ENCODE results near the gene UBE2E3. TPM values are rescaled to one million over a fixed set of nuclear protein-coding genes. Genes with fewer than 3 reads are reported as not detected.

The UBE2E3 gene
- total RNA-seq, 1 experiment from 2014 or later: 76.3 TPM

DNA sequence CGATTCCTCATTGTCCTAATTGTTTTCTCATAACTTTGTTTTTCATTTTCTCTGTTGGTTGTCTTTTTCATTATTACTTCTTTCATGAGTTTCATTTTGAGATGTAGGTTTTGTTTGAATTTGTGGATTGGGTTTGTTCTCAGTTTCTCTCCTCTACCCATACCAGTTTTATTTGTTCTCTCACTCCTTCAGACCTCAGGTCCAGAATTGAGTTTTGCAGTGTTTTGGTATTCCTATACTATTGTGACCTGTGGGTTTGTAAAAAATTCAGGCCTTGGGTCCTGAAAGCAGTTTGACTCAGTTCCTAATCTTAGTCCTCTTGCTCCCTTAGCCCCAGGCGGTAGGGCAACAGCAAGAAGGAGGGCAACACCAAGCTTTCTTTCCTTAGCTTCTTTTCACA lies 28.3 kb upstream of the UBE2E3 start:
- TF ChIP-seq, protein P1, sequence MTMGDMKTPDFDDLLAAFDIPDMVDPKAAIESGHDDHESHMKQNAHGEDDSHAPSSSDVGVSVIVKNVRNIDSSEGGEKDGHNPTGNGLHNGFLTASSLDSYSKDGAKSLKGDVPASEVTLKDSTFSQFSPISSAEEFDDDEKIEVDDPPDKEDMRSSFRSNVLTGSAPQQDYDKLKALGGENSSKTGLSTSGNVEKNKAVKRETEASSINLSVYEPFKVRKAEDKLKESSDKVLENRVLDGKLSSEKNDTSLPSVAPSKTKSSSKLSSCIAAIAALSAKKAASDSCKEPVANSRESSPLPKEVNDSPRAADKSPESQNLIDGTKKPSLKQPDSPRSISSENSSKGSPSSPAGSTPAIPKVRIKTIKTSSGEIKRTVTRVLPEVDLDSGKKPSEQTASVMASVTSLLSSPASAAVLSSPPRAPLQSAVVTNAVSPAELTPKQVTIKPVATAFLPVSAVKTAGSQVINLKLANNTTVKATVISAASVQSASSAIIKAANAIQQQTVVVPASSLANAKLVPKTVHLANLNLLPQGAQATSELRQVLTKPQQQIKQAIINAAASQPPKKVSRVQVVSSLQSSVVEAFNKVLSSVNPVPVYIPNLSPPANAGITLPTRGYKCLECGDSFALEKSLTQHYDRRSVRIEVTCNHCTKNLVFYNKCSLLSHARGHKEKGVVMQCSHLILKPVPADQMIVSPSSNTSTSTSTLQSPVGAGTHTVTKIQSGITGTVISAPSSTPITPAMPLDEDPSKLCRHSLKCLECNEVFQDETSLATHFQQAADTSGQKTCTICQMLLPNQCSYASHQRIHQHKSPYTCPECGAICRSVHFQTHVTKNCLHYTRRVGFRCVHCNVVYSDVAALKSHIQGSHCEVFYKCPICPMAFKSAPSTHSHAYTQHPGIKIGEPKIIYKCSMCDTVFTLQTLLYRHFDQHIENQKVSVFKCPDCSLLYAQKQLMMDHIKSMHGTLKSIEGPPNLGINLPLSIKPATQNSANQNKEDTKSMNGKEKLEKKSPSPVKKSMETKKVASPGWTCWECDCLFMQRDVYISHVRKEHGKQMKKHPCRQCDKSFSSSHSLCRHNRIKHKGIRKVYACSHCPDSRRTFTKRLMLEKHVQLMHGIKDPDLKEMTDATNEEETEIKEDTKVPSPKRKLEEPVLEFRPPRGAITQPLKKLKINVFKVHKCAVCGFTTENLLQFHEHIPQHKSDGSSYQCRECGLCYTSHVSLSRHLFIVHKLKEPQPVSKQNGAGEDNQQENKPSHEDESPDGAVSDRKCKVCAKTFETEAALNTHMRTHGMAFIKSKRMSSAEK (CRISPR knock-in tag; IDR thresholded peaks at IDR 0.05; ENCODE audit: borderline replicate concordance): no peak
- TF ChIP-seq GABPB1 (CRISPR knock-in tag; IDR thresholded peaks at IDR 0.05) (no peak), NR2C2 (CRISPR knock-in tag; IDR thresholded peaks at IDR 0.05) (no peak), TP53 (CRISPR knock-in tag; IDR thresholded peaks at IDR 0.05) (no peak), FOXP1 (CRISPR knock-in tag; IDR thresholded peaks at IDR 0.05; ENCODE audit: borderline replicate concordance) (no peak)
- TF ChIP-seq, protein P2, sequence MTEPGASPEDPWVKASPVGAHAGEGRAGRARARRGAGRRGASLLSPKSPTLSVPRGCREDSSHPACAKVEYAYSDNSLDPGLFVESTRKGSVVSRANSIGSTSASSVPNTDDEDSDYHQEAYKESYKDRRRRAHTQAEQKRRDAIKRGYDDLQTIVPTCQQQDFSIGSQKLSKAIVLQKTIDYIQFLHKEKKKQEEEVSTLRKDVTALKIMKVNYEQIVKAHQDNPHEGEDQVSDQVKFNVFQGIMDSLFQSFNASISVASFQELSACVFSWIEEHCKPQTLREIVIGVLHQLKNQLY (CRISPR knock-in tag; IDR thresholded peaks at IDR 0.05): no peak
- TF ChIP-seq, protein P3, sequence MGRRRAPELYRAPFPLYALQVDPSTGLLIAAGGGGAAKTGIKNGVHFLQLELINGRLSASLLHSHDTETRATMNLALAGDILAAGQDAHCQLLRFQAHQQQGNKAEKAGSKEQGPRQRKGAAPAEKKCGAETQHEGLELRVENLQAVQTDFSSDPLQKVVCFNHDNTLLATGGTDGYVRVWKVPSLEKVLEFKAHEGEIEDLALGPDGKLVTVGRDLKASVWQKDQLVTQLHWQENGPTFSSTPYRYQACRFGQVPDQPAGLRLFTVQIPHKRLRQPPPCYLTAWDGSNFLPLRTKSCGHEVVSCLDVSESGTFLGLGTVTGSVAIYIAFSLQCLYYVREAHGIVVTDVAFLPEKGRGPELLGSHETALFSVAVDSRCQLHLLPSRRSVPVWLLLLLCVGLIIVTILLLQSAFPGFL (CRISPR knock-in tag; IDR thresholded peaks at IDR 0.05; ENCODE audit: borderline replicate concordance): no peak
- Mint-ChIP-seq H3K9me3 (no peaks in the 10 kb centered on the region), H3K27ac (no peak overlapping the region), H3K27me3 (ENCODE audit: low read depth) (no peaks in the 10 kb centered on the region), H3K4me3 (no peak overlapping the region), H3K36me3 (no peaks in the 10 kb centered on the region), H3K4me1 (no peaks in the 10 kb centered on the region)
- no peak for DNase-seq (ENCODE audit: low spot score)
- CTCF ChIA-PET: no interaction called here
- ATAC-seq: no peak
- POLR2A ChIA-PET: no interaction called here

DNA sequence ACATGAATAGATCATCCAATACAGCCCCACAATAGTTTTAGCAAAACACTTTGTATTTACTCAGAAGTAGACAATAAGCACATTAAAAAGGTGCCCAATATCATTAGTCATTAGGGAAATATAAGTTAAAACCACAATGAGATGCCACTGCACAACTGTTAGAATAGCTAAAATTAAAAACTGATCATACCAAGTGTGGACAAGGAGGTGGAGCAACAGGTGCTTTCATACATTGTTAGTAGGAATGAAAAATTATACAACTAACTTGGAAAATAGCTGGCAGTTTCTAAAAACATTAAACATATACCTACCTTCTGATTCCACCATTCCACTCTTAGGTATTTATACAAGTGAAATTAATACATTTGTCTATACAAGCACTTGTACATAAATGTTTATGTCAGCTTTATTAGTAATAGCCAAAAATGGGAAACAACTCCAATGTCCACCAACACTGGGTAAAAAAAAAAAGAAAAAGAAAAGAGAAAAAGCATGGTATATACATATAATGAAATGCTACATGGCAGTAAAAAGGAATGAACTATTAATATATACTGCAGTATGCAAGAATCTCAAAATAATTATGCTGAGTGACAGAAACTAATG lies 27.6 kb upstream of the UBE2E3 start:
- Mint-ChIP-seq H3K4me1 (no peaks in the 10 kb centered on the region), H3K9me3 (no peaks in the 10 kb centered on the region), H3K36me3 (no peaks in the 10 kb centered on the region), H3K27me3 (ENCODE audit: low read depth) (no peaks in the 10 kb centered on the region), H3K27ac (no peak overlapping the region), H3K4me3 (no peak overlapping the region)
- ChIA-PET POLR2A (no interaction called here), CTCF (no interaction called here)
- ATAC-seq (no peak), DNase-seq (ENCODE audit: low spot score) (no peak)
- no peak for TF ChIP-seq TEAD4 (CRISPR knock-in tag; IDR thresholded peaks at IDR 0.05)
- TF ChIP-seq OVOL2 (CRISPR knock-in tag; IDR thresholded peaks at IDR 0.05; ENCODE audit: borderline replicate concordance): no peak
- TF ChIP-seq ZNF138 (CRISPR knock-in tag; conservative IDR thresholded peaks at IDR 0.05): no peak
- no peak for TF ChIP-seq TEAD1 (CRISPR knock-in tag; IDR thresholded peaks at IDR 0.05)
- TF ChIP-seq GTF2I (CRISPR knock-in tag; conservative IDR thresholded peaks at IDR 0.05): no peak
- TF ChIP-seq, protein P4, sequence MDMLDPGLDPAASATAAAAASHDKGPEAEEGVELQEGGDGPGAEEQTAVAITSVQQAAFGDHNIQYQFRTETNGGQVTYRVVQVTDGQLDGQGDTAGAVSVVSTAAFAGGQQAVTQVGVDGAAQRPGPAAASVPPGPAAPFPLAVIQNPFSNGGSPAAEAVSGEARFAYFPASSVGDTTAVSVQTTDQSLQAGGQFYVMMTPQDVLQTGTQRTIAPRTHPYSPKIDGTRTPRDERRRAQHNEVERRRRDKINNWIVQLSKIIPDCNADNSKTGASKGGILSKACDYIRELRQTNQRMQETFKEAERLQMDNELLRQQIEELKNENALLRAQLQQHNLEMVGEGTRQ (CRISPR knock-in tag; IDR thresholded peaks at IDR 0.05): no peak
- no peak for TF ChIP-seq IRF2 (CRISPR knock-in tag; IDR thresholded peaks at IDR 0.05; ENCODE audit: borderline replicate concordance, low read depth)
- TF ChIP-seq, protein P5, sequence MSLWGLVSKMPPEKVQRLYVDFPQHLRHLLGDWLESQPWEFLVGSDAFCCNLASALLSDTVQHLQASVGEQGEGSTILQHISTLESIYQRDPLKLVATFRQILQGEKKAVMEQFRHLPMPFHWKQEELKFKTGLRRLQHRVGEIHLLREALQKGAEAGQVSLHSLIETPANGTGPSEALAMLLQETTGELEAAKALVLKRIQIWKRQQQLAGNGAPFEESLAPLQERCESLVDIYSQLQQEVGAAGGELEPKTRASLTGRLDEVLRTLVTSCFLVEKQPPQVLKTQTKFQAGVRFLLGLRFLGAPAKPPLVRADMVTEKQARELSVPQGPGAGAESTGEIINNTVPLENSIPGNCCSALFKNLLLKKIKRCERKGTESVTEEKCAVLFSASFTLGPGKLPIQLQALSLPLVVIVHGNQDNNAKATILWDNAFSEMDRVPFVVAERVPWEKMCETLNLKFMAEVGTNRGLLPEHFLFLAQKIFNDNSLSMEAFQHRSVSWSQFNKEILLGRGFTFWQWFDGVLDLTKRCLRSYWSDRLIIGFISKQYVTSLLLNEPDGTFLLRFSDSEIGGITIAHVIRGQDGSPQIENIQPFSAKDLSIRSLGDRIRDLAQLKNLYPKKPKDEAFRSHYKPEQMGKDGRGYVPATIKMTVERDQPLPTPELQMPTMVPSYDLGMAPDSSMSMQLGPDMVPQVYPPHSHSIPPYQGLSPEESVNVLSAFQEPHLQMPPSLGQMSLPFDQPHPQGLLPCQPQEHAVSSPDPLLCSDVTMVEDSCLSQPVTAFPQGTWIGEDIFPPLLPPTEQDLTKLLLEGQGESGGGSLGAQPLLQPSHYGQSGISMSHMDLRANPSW (CRISPR knock-in tag; conservative IDR thresholded peaks at IDR 0.05; ENCODE audit: low read depth): no peak
- no peak for TF ChIP-seq MYBL2 (CRISPR knock-in tag; IDR thresholded peaks at IDR 0.05)
- no peak for TF ChIP-seq CREB1 (CRISPR knock-in tag; IDR thresholded peaks at IDR 0.05)
- TF ChIP-seq, protein P6, sequence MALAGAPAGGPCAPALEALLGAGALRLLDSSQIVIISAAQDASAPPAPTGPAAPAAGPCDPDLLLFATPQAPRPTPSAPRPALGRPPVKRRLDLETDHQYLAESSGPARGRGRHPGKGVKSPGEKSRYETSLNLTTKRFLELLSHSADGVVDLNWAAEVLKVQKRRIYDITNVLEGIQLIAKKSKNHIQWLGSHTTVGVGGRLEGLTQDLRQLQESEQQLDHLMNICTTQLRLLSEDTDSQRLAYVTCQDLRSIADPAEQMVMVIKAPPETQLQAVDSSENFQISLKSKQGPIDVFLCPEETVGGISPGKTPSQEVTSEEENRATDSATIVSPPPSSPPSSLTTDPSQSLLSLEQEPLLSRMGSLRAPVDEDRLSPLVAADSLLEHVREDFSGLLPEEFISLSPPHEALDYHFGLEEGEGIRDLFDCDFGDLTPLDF (CRISPR knock-in tag; IDR thresholded peaks at IDR 0.05): no peak
- no peak for TF ChIP-seq ATF1 (CRISPR knock-in tag; IDR thresholded peaks at IDR 0.05)
